SIG-M5 treated with dmso at 0.1 percent for 504 hours (cell line): Measurements from ENCODE around the gene PKN1.

Experiments used
- DNase-seq: peaks from one replicate; lab custom pipeline; 2025; ENCODE audit not compliant: unreplicated experiment; lab: John Stamatoyannopoulos, UW

The PKN1 gene

DNA sequence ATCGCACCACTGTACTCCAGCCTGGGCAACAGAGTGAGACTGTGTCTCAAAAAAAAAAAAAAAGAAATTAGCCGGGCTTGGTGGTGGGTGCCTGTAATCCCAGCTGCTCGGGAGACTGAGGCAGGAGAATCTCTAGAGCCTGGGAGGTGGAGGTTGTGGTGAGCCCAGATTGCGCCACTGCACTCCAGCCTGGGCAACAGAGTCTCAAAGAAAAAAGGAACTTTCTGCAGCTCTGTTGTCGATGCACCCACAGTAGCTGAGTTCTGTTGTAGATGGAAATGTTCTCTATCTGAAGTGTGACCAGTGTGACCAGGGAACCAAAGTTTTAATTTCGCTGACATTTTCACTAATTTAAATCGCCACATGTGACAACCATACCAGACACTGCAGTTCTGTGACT is 29.3 kb downstream of the PKN1 start:
- DNase-seq, result peak; percentile 10

DNA sequence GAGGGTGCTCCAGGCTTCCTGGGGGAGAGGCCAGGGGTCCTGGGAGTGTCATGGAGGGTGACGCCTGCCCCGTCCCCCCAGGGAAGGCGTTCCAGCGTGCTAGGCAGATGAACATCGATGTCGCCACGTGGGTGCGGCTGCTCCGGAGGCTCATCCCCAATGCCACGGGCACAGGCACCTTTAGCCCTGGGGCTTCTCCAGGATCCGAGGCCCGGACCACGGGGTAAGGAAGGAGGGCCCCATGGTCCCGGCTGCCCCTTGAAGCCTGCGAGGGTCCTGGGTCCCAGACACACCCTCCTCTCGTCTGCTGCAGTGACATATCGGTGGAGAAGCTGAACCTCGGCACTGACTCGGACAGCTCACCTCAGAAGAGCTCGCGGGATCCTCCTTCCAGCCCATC is 30.6 kb downstream of the PKN1 start:
- DNase-seq, result no peak

DNA sequence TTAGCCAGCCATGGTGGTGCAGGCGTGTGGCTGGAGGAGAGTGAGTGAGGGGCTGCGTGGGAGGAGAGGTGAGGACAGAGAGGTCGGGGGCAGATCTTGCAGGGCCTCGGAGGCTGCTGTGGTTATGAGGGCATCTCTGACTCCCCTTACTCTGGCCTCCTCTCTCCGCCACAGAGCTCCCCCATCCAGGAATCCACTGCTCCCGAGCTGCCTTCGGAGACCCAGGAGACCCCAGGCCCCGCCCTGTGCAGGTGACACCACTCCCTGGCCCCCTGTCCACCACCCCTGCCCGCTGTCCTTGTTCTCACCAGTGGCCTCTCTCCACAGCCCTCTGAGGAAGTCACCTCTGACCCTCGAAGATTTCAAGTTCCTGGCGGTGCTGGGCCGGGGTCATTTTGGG is 34.3 kb downstream of the PKN1 start:
- no peak for DNase-seq

DNA sequence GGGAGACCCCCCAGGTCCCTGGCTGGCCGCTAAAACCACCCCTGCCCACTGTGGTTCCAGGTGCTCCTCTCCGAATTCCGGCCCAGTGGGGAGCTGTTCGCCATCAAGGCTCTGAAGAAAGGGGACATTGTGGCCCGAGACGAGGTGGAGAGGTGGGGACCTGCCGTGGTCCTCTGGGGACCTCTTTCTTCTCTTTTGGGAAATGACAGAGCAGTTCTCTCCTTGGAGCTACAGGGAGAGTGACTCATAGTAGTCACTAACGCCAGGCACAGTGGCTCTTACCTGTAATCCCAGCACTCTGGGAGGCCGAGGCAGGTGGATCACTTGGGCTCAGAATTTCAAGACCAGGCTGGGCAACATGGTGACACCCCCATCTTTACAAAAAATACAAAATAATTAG is 34.7 kb downstream of the PKN1 start:
- no peak for DNase-seq

DNA sequence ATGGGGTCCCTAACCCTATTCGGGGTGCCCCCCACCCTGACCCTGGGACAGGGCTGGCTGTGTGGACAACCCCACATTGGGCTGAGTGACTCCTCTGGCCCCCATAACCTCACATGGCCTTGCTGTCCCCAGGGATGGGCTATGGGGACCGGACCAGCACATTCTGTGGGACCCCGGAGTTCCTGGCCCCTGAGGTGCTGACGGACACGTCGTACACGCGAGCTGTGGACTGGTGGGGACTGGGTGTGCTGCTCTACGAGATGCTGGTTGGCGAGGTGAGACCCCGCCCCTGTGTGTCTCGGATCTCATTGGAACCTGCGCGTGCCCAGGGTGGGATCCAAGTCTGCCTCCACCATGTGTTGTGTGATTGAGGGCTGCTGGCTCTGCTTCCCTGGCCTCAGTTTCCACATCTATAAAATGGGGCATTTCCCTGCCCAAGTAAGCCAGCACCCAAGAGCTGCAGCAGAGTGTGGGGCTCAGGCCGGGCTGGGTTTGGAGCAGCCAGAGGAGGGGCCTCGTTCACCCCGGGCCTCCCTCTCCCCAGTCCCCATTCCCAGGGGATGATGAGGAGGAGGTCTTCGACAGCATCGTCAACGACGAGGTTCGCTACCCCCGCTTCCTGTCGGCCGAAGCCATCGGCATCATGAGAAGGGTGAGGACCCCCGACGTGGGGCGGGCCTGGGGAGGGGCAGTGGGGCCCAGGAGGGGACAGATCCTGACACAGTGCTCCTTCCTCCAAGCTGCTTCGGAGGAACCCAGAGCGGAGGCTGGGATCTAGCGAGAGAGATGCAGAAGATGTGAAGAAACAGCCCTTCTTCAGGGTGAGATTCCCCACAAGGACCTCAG is 37.1 kb downstream of the PKN1 start:
- no peak for DNase-seq

DNA sequence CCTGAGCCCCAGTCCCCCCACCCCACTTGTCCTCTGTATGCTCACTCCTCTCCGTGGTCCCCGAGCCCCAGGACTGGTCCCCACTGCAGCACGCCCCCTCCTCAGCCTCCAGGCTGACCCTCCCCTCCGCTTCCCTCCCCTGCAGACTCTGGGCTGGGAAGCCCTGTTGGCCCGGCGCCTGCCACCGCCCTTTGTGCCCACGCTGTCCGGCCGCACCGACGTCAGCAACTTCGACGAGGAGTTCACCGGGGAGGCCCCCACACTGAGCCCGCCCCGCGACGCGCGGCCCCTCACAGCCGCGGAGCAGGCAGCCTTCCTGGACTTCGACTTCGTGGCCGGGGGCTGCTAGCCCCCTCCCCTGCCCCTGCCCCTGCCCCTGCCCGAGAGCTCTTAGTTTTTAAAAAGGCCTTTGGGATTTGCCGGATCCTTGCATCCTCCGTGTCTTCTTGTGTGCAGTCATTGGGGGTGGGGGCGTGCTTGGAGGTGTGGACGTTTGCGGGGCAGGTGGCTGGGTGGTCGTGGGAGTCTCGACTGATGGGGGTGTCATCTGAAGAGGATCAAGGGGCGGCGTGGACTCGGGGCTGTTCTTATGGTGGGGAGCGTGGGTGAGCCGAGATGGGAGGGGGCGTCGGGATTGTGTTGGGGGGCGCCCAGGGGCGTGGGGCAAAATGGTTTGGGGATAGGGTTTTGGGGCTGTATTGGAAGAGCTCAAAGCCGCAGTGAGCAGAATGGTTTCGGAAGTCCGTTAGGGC is 38.5 kb downstream of the PKN1 start:
- no peak for DNase-seq

DNA sequence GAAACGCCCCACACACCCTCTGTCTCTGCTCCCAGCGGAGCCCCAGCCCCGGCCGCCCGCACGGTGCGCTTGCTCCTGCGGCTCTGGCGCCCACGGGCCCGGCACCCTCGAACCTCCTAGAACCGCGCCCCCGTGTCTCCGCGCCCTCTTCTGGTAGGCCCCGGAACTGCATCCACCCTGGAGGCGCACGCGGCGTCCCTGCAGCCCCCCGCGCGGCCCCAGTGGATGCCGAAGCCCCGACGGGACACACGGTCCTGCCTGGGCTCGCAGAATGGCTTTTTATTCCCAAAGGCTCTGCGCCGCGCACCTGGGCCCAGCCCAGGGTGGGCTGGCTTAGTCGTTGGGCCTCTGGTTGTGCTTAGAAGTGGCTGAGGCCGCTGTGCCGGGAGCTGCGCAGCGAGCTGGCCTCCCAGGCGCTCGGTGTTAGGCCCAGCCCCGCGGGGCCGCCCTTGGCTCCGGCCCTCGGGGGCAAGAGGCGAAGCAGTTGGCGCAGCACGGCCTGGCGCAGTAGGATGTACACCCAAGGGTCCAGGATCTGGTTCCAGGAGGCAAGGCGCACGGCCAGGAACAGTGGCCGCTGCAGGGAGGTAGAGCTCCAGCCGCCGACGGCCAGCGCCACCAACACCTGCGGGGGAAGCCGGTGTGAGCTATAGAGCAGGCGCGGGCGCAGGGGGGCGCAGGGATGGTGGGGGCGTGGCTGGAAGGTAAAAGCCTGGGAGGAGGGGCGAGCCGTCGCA is 39.3 kb downstream of the PKN1 start:
- peak; percentile 17 for DNase-seq

DNA sequence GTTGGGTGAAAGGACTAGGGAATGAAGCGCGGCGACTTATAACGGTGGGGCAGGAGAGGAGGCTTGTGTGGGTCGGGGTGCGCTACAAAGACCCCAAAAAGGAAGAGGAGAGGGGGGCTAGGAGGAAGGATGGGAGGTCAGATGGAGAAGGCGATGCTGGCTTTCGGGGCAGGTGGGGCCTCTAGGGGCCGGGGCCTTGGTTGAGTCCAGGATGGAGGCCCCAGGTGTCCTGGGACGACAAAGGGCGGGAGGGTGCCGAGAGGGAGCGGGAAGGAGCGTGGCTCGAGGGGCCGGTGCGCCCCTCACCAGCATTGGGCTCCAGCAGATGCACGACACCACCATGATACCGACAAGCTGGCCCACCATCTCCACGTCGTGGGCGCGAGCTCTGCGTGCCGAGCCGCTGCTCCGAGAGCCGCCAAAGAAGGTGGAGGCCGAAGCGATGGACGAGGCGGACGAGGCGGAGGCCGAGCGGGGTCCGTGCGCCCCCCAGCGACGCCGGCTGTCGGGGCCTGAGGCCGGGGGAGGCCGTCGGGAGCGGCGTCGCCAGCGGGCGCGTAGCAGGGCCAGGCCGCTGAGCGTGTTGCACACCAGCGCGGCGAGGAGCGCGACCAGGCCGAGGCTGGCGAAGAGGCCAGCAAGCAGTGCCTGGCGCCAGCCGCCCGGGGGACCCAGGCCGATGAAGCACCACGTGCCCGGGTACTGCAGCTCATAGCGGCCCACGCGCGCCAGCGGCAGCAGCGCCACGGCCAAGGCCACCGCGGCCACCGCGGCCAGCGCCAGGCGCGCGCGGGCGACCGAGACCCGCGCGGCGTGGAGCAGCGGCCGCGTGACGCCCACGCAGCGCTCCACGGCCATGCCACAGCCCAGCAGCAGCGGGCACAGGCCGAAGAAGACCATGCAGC is 40.2 kb downstream of the PKN1 start:
- no peak for DNase-seq

DNA sequence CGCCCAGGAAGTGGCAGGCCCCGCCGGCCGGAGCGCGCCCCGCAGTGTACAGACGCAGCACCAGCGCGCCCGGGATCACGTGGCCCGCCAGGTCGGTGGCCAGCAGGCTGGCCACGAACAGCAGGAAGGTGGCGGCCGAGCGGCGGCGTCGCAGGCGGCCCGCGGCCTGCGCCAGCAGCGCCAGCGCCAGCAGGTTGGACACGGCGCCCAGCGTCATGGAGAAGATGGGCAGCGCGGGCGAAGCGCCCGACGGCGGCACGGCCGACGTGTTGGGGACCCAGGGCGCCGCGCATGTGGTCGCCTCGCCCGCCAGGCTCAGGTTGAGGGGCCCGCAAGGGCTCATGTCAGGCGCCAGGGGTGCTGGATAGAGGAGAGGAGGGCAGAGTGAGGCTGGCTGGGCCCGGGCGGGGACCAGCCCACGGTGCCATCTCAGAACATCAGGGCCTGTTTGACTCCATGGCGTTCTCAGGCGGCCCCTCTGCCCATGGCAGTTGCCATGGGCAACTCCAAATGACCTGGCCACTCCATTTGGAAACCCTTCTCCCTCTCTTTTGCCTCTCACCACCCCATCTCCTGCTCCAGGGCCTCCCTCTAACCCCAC is 41.0 kb downstream of the PKN1 start:
- no peak for DNase-seq

DNA sequence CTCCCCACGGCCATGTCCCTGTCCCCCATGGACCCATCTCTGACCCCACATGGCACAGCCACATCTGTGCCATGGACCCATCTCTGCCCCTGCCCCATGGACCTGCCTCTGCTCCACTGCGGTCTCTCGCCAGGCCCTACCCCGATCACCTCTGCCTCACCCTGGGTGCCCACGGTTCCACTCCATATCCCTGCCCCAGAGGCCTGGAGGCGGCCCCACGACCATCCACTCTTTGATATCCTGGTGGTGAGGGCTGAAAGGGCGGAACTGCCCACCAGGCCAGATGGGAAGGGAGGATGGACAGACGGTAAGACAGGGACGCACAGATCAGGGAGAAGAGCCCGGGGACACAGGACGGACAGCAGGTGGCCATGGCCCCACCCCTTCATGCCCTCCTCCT is 41.7 kb downstream of the PKN1 start:
- DNase-seq, result no peak

DNA sequence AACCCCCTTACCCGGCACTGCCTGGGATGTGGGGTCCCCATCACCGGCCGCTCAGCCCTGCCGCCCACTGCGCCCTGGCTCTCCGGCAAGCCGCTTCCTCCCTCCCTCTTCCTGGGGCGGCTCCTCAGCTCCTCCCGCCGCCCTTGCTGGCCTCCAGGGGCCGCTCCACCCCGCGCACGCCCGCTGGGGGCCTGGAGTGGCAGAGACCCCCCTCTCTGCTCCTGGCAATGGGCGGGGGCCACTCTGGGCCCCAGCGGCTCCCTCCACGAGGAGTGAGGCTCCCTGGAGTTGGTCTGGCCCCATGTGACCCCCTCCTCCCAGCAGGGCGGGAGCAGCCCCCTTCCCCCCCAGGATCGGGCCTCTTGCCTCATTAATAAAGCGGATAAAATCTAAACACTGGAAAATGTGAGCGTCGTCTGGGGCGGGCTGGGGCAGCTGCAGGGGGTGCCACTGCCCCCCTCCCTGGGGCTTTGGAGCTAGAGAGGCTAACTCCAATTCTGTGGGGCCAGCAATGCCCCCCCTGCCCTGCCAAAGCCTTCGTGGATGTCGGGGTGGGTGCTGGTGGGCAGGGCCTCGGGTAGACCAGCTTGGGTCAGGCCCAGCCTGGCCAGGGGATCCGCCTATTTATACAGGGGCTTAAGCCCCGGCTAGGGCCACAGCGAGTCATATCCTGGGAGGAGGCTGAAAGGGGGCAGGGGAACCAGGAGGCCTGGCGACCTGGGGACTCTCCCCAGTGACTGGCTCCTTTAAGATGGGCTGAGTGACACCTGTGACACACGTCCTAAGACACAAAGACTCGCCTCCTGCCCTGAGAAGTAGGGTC is 42.4 kb downstream of the PKN1 start, which contains the start of gene PTGER1:
Gene PTGER1, minus strand, starts transcription at position 104 of the 823 bp plus-strand sequence. CDS start 1,034 bp downstream, outside the sequence.
- no peak for DNase-seq

DNA sequence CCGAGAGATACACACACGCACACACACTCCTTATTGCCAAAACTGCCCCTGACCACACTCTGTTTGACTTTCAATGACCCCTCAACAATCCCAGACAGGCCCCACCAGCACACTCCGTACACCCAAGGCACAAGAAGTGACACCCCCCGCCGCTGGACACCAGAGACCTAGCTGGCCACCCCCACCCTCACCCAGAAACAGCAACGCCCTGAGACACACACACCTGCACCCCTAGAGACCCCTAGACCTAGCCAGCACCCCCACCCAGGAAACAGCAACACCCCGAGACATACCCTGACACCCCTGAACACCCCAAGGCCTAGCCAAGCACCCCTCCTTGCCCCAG is 43.2 kb downstream of the PKN1 start:
- no peak for DNase-seq

DNA sequence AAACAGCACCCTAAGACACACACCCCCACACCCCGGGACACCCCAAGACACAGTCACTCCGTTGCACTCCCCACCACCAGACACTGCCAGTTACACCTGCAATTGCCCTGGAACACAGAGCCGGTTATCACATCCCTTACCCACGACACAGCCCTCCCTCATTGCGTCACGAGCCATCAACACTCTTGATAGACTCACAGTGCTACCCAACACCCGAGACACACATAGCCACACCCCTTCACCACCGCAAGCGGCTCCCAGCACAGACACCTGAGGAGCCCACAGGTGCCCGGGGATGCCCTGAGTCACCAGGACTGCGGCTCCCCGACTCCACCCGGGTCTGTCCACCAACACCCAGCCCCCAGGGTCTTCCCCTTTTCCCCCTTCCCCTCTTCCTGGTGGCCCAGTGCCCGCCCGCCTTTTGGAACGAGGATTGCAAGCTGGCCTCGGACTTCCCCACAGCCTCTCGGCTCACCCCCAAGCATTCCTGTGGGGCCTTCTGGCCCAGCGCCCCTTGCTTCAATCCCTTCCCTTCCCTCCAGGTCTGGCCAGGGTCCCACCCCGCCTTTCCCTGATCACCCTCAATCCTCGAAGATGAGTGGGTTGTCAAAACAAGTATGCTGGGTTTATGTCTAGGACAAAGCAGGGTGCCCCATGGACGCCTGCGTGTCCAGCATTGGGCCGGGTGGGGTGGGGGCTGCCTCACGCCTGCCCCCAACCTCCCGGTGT is 43.7 kb downstream of the PKN1 start:
- DNase-seq, result peak; percentile 78

DNA sequence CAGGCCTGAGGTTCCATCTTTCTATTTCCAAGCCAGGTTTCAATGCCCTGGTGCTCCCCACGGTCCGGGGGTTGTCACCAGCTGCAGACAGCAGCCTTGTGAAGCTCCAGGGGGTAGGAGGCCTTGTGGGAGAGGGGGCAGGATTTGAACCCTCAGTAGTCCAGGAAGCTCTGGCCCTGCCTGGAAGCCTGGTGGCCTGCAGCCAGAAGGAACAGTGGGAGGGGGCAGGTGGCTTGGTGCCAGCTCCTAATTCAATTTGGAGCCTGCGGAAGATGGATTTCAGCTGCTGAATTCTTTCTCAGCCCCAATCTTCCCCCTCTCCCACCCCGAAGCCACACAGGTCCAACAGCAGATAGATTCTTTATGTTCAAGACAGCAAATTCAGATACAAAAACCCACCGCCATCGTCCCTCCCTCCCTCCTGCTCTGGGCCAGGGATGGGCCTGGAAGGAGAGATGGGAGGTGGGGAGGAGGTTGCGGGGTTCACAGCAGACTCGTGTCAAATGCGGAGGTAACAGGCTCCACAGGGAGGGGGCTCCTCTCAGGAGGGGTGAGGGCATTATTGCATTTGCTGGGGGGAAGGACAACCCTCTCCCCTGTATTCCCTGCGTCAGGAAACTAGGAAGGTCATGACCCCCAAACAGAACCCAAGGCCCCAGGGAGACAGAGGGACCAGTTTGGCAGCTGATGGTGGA is 44.5 kb downstream of the PKN1 start:
- DNase-seq, result no peak

DNA sequence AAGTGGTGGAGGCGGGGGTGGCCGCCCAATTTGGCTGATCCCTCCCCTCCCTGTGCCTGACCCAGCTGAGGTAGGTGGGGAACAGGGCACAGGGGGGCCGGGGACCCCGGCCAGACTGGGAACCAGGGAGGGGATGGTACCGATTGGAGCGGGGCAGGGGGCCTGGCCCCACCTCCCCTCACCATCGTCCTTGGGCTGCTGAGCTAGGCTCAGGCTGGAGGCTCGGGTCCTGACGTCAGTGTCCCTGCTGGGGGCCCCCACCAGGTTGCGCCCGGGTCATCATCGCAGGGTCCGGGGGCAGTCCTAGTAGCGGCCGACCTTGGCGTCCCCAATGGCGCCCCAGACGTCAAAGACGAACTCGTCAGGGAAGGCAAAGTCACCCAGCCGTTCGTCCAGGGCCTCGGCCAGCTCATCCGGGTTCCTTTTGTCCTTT is 45.0 kb downstream of the PKN1 start:
- DNase-seq, result no peak

DNA sequence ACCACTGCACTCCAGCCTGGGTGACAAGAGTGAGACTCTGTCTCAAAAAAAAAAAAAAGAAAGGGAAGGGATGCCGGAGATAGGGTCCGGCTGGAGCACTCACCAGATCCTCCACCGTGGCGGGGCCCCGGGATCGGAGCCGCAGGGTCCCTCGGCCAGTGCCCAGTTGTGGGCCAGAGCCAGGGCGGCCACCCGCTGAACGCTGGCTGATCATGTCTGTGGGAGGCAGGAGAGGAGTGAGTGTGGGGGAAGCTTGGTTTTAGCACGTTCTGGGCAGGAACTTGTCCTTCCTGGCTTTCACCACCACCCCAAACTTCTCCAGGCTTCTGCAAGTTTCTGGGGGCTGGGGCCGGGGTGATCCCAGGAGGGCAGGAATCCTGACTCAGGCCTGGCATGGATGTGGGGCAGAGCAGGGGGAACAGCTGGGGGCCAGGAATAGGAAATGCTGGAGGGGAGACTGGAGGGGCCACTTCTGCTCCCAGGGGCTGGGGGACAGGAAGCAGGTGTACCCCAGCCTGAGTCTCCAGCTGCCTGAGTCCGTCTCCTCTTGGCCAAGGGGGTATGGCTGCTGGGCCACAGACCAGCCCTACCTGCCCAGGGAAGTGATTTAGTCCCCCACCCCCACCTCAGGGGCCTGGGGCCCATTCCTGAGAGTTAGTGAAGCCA is 46.3 kb downstream of the PKN1 start:
- no peak for DNase-seq

DNA sequence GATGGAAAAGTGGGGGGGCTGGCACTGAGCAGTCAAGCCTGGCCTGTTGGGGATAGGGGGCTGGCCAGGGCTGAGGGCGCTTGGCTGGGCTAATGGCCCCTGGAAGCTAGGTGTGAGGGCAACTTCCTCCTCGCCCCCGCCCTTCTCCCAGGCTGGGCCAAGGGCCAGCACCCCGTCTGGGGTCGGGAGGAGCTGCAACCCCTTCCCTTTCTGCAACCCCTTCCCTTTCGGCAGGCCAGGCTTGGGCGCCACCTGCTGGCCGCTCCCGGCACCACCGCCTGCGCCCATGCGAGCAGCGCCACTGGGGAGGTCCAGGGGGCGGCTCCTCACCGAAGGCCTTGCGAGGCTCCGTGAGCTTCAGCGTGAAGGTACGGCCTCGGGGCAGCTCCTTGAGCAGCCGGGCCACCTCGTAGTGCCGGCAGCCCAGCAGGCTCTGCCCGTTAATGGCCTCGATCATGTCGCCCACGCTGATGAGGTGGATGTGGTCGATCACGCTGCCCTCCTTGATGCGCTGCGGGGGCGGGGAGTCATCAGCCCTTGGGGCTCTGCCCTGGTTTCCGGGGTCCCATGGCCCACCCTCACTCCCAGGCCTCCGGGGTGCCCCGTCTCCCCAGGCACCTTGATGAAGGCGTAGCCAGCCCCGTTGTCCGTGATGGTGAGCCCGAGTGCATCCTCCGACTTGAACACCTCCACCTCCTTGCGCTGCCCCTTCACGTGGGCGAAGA is 47.0 kb downstream of the PKN1 start:
- DNase-seq, result peak; percentile 18
